GM12864 (cell line): ENCODE data around the gene CDH13.

Experiments used
- DNase-seq: peaks from one replicate; pipeline ENCODE4 v3.0.0-alpha.2; 2011; ENCODE audit warnings: low read depth
- H3K4me3 ChIP-seq: 2 replicates; pipeline ENCODE4 v1.5.1; 2011; ENCODE audit warnings: mild to moderate bottlenecking, low read depth, low read length, control low read depth
- CTCF ChIP-seq: IDR thresholded peaks from 2 replicates; pipeline ENCODE4 v1.5.1; 2011; ENCODE audit warnings: low read depth, mild to moderate bottlenecking, moderate library complexity, low read length, control low read depth, inconsistent platforms; ENCODE audit errors: missing control alignments

The CDH13 gene

GRCh38 chr16:83109490-83110125, 482.8 kb downstream of the CDH13 start:
- no peak for DNase-seq
- TF ChIP-seq CTCF = no peak
- H3K4me3 ChIP-seq = no peak overlapping the region

- no peak overlapping the region for H3K4me3 ChIP-seq
- no peak for DNase-seq
- no peak for TF ChIP-seq CTCF
Observed at GRCh38 chr16:83110269-83110668, 483.5 kb downstream of the CDH13 start.

GRCh38 chr16:83113317-83113716, 486.5 kb downstream of the CDH13 start:
- peak; percentile 55 for TF ChIP-seq CTCF
- DNase-seq = no peak
- H3K4me3 ChIP-seq = no peak overlapping the region

GRCh38 chr16:83113811-83114210, 487.0 kb downstream of the CDH13 start:
- H3K4me3 ChIP-seq = no peak overlapping the region
- DNase-seq = no peak
- no peak for TF ChIP-seq CTCF

- DNase-seq = no peak
- TF ChIP-seq CTCF = no peak
- no peak overlapping the region for H3K4me3 ChIP-seq
Observed at GRCh38 chr16:83115491-83116232, 488.9 kb downstream of the CDH13 start.

GRCh38 chr16:83116274-83116892, 489.6 kb downstream of the CDH13 start:
- no peak for TF ChIP-seq CTCF
- DNase-seq = no peak
- no peak overlapping the region for H3K4me3 ChIP-seq

- no peak for TF ChIP-seq CTCF
- DNase-seq = no peak
- no peak overlapping the region for H3K4me3 ChIP-seq
Observed at GRCh38 chr16:83117810-83118209, 491.0 kb downstream of the CDH13 start.
